ENCODE measurements around the gene MRPL19. TPM values are rescaled to one million over a fixed set of nuclear protein-coding genes. Genes with fewer than 3 reads are reported as not detected.

MRPL19 gene
- total RNA-seq, 1 donor from 2014 or later, result 34.1 TPM

DNA sequence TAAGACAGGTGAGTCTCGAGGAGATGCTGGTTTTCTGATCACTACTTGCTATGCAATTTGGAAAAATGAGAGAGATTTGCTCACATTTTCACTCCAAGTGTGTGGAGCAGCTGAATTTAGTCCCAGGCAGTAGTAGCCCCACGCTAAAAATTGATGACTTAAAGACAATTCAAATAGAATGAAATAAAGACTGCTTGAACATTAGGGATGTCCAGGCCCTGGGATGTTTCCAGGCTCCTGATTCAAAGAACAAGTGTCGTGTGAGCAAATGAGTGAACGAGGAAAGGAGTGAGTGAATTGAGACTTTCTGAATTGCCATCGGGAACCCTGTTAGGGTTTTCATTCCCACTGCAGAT is 37.3 kb upstream of the MRPL19 start:
- TF ChIP-seq, protein P1, sequence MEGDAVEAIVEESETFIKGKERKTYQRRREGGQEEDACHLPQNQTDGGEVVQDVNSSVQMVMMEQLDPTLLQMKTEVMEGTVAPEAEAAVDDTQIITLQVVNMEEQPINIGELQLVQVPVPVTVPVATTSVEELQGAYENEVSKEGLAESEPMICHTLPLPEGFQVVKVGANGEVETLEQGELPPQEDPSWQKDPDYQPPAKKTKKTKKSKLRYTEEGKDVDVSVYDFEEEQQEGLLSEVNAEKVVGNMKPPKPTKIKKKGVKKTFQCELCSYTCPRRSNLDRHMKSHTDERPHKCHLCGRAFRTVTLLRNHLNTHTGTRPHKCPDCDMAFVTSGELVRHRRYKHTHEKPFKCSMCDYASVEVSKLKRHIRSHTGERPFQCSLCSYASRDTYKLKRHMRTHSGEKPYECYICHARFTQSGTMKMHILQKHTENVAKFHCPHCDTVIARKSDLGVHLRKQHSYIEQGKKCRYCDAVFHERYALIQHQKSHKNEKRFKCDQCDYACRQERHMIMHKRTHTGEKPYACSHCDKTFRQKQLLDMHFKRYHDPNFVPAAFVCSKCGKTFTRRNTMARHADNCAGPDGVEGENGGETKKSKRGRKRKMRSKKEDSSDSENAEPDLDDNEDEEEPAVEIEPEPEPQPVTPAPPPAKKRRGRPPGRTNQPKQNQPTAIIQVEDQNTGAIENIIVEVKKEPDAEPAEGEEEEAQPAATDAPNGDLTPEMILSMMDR (IDR thresholded peaks at IDR 0.05), result no peak
- TF ChIP-seq POLR2AphosphoS5 (IDR thresholded peaks at IDR 0.05; ENCODE audit: insufficient read depth in 1 of 2, low read depth in 1 of 2) (no peak), POLR2A (IDR thresholded peaks at IDR 0.05) (no peak)
- no peaks in the 10 kb centered on the region for H3K4me1 ChIP-seq
- H3K4me3 ChIP-seq, result no peak overlapping the region
- H3K9me3 ChIP-seq, result no peaks in the 10 kb centered on the region
- intact Hi-C loops (cut with DNase I), result no loop called here
- no peak for DNase-seq (ENCODE audit: extremely low spot score in 2 of 2)
- H3K27ac ChIP-seq, result no peak overlapping the region
- H3K36me3 ChIP-seq, result no peaks in the 10 kb centered on the region
- H3K27me3 ChIP-seq, result no peaks in the 10 kb centered on the region

DNA sequence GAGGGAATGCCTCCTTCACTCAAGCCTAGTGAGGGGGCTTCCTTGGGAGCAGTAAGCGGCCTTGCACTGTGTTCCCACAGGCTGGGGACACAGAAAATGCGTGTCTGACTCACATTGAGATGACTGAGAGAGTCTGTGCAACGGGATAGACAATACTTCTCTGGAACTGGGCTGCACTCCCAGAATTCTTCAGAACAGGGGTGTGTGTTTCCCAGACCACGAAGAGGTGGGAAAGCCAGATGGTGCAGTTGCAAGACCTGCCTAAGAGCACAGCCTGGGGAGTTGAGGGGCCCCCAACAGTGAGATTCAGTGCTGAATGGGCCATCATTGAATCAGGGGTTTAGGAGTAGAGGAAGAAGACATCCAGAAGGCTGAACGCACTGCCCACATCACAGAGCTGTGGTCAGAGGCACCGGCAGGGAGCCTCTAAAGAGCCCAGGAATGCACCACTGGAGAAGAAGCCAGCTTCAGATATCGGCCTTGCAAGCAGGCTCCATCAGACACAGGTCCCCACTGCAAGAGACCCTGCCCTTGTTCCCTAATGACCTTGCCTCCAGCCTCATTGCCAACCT is 36.6 kb upstream of the MRPL19 start:
- Histone ChIP-seq H3K27me3 (no peaks in the 10 kb centered on the region), H3K27ac (no peak overlapping the region), H3K36me3 (no peaks in the 10 kb centered on the region), H3K9me3 (no peaks in the 10 kb centered on the region), H3K4me3 (no peak overlapping the region), H3K4me1 (no peaks in the 10 kb centered on the region)
- TF ChIP-seq POLR2A (IDR thresholded peaks at IDR 0.05) (no peak), POLR2AphosphoS5 (IDR thresholded peaks at IDR 0.05; ENCODE audit: insufficient read depth in 1 of 2, low read depth in 1 of 2) (no peak)
- TF ChIP-seq, protein P1 (IDR thresholded peaks at IDR 0.05), result no peak
- intact Hi-C loops (cut with DNase I), result no loop called here
- no peak for DNase-seq (ENCODE audit: extremely low spot score in 2 of 2)

DNA sequence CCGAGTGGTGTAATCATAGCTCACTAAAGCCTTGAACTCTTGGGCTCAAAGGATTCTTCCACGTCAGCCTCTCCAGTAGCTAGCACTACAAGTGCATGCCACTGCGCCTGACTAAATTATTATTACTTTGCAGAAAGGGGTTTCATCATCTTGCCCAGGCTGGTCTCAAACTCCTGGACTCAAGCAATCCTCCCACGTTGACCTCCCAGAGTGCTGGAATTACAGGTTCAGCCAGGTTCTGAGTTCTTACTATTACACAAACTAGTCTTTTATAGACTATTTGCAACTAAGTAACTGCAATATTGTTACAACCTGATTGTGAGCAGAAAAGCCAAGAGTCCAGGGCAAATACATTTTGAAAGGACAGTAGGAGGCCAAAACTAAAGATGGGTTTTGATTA is 35.9 kb upstream of the MRPL19 start:
- TF ChIP-seq POLR2AphosphoS5 (IDR thresholded peaks at IDR 0.05; ENCODE audit: insufficient read depth in 1 of 2, low read depth in 1 of 2), result no peak
- TF ChIP-seq, protein P1 (IDR thresholded peaks at IDR 0.05), result no peak
- no peaks in the 10 kb centered on the region for H3K9me3 ChIP-seq
- no peaks in the 10 kb centered on the region for H3K27me3 ChIP-seq
- H3K4me3 ChIP-seq, result no peak overlapping the region
- DNase-seq (ENCODE audit: extremely low spot score in 2 of 2), result no peak
- H3K27ac ChIP-seq, result no peak overlapping the region
- no peaks in the 10 kb centered on the region for H3K4me1 ChIP-seq
- intact Hi-C loops (cut with DNase I), result no loop called here
- no peaks in the 10 kb centered on the region for H3K36me3 ChIP-seq

DNA sequence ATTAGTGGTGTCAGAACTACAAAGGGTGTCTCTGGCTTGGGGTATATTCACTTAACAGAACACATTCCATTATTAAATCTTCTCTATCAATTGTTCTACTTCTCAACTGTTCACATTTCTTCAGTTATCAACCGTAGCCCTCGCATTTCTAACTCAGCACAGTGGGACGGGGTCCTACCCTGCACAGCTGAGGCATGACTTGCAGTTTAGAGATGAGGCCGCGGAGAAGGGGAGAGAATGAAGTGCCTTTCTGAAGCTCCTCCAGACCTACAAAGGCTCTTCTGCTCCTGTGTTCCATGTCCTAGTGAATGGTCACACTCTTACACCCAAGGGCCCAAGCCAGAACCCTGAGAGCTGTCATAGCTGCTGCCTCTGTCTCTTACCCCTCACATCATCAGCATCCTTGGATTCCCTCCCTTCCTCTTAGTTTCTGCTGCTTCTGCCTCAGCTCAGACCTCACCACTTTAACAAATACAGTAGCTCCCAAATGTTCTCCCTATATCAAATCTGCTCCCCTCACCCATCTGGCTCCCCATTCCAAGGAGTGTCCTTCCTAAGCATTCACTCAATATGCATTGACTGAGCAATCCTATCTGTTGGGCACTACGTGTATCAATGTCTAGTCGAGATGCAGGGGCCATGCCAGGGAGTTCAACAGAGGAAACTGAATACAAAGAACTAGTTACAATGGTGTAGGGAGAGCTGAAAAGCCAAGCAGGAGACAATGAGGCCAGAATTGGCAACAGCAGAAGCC is 34.3 kb upstream of the MRPL19 start:
- Histone ChIP-seq H3K4me3 (no peak overlapping the region), H3K27me3 (no peaks in the 10 kb centered on the region), H3K9me3 (no peaks in the 10 kb centered on the region), H3K4me1 (no peaks in the 10 kb centered on the region), H3K27ac (no peak overlapping the region), H3K36me3 (no peaks in the 10 kb centered on the region)
- DNase-seq (ENCODE audit: extremely low spot score in 2 of 2), result no peak
- TF ChIP-seq, protein P1 (IDR thresholded peaks at IDR 0.05), result no peak
- TF ChIP-seq POLR2A (IDR thresholded peaks at IDR 0.05) (no peak), POLR2AphosphoS5 (IDR thresholded peaks at IDR 0.05; ENCODE audit: insufficient read depth in 1 of 2, low read depth in 1 of 2) (no peak)
- intact Hi-C loops (cut with DNase I), result no loop called here

DNA sequence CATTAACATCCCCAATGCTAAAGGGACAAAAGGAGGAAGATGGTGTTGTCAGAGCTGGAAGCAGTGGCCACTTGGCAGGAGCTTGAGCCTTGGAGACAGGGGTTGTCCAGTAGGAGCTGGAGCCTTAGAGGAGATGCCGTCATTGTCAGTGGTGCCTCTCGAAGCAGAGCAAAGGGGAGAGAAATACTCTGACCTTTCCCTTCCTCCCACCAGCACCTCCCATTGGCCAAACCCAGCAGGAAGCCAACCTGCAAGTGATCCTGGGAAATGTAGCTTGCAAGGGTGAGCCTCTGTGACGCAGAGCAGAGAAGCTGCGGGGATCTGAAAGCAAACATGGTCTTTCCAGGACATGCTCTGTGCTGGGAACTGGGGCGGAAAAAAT is 33.7 kb upstream of the MRPL19 start:
- DNase-seq (ENCODE audit: extremely low spot score in 2 of 2), result no peak
- Histone ChIP-seq H3K36me3 (no peaks in the 10 kb centered on the region), H3K4me1 (no peaks in the 10 kb centered on the region), H3K27ac (no peak overlapping the region), H3K9me3 (no peaks in the 10 kb centered on the region), H3K4me3 (no peak overlapping the region), H3K27me3 (no peaks in the 10 kb centered on the region)
- intact Hi-C loops (cut with DNase I), result no loop called here
- TF ChIP-seq, protein P1 (IDR thresholded peaks at IDR 0.05), result no peak
